Fibroblast of villous mesenchyme (primary cell): Measurements from ENCODE around the gene UPP2. TPM values are rescaled to one million over a fixed set of nuclear protein-coding genes. Genes with fewer than 3 reads are reported as not detected.
A peak's percentile ranks its signal among the peaks of the same experiment; 100 is the strongest.

Source experiments
- DNase-seq: peaks from one replicate; pipeline ENCODE4 v3.0.0-alpha.2; 2010; ENCODE audit warnings: low read depth
- H3K4me3 ChIP-seq: 2 replicates; pipeline ENCODE4 v1.5.1; 2011; ENCODE audit warnings: low read depth, mild to moderate bottlenecking, low read length
- CTCF ChIP-seq: IDR thresholded peaks from 2 replicates; pipeline ENCODE4 v1.5.1; 2012; ENCODE audit warnings: low read depth, mild to moderate bottlenecking, low read length; ENCODE audit not compliant: insufficient read depth
- total RNA-seq: library from RNA; depleted of rRNA; stranded (reverse); fragments of >200 nt; gene quantifications from 2 replicates; pipeline ENCODE4 v1.2.3, GENCODE V29; 2012

Gene UPP2
- not detected in 2 replicates for total RNA-seq

DNA sequence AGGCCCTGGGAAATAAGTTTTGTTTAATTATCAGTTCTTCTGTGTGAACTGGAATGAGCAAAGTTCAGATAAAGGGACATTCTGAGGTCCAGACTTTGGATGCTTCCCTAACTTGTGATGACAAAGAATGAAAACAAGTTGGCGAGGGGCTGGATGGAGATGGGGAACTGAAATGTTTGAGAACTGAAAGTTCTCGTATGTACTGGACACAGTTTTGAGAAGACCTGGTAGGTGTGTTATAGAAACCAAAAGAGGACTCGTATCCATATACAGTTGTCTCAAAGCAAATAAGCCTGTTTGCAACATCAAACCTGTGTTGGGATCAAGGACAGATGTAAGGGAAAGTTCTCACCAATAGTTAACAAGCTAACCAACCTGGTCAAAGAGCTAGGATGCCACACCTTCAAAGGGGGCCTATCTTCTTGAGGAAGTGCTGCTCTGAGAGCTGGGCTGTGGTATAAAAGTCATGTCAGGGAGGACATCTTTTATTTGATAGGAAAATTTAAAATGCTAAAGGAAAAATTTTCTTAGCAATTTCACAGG, at the start of gene UPP2:
UPP2 (plus strand) TSS at position 493 of the 543 bp plus-strand sequence. CDS start 188 bp downstream, outside the sequence.
- no peak for TF ChIP-seq CTCF
- no peak for DNase-seq
- H3K4me3 ChIP-seq = no peak within 1 kb of the TSS

- no peak for TF ChIP-seq CTCF
- no peak overlapping the region for H3K4me3 ChIP-seq
- DNase-seq = no peak
Measured at GRCh38 chr2:158052761-158053160, 48.9 kb upstream of the UPP2 start.

- H3K4me3 ChIP-seq = no peak overlapping the region
- DNase-seq = no peak
- no peak for TF ChIP-seq CTCF
Measured at GRCh38 chr2:158056875-158057274, 44.8 kb upstream of the UPP2 start.

GRCh38 chr2:158060160-158060834, 41.4 kb upstream of the UPP2 start:
- no peak overlapping the region for H3K4me3 ChIP-seq
- no peak for DNase-seq
- no peak for TF ChIP-seq CTCF

DNA sequence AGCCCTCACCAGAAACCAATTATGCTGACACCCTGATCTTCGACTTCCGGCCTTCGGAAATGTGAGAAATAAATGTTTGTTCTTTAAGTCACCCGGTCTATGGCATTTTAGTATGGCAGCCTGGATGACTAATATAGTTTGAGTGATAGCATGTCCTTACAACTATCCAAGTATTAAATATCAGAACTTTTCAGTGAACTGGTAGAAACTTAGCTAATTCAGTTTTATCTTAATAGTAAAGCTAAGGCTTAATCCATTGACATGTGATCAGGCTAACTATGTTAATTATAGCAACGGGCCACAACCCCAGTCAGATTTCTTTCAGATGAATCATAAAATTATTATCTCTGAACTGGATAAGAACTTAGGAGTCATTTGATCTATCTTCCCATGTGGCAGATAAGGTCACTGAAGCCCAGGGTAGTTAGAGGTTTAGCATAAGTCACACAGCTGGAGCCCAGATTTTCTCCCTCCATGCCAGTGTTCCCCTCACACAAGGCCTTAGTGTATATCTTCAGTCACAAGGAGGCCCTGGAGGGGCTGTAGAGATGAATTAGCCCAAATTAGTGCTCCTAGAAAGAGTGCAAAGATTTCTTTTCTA, 40.7 kb upstream of the UPP2 start:
- DNase-seq = peak; percentile 74
- no peak for TF ChIP-seq CTCF
- no peak overlapping the region for H3K4me3 ChIP-seq

- no peak for DNase-seq
- H3K4me3 ChIP-seq = no peak overlapping the region
- TF ChIP-seq CTCF = no peak
Measured at GRCh38 chr2:158061763-158062162, 39.9 kb upstream of the UPP2 start.
